Panc1 (cell line): ENCODE measurements around the gene UBAC2. TPM values are rescaled to one million over a fixed set of nuclear protein-coding genes. Genes with fewer than 3 reads are reported as not detected.

ENCODE experiments used
- ATAC-seq: fragments of 200-7000 bp; cut with Tn5 transposase; 2 replicates; pipeline ENCODE4 v1.9.1; 2020; ENCODE audit warnings: mild to moderate bottlenecking, moderate library complexity
- BruUV-seq: library from RNA; stranded (reverse); fragments of 400-500 nt; replicated peaks from 2 replicates; lab custom pipeline; 2021; lab: Mats Ljungman, UMichigan
- CTCF ChIA-PET: fragments of 300-600 bp; sonication (Branson Sonifier 250); formaldehyde crosslinking; loops from one replicate; lab custom pipeline; 2022; ENCODE audit warnings: antibody characterized with exemption; lab: Charles Lee
- POLR2A ChIA-PET: fragments of 300-600 bp; sonication (Branson Sonifier 250); formaldehyde crosslinking; loops from one replicate; lab custom pipeline; 2022; ENCODE audit warnings: antibody characterized with exemption; lab: Charles Lee
- DNase-seq: peaks from one replicate; pipeline ENCODE4 v3.0.0-alpha.2; 2010; ENCODE audit warnings: low read depth, low spot score
- H3K27ac ChIP-seq: 2 replicates; pipeline ENCODE4 v1.5.1; 2011; ENCODE audit warnings: mild to moderate bottlenecking, low read length, inconsistent platforms
- H3K27me3 ChIP-seq: fragments of 200-500 bp; sonication (Bioruptor generic); 2 replicates; pipeline ENCODE4 v1.6.0; 2014; ENCODE audit warnings: low read length, inconsistent platforms; ENCODE audit not compliant: control insufficient read depth, insufficient read depth
- H3K36me3 ChIP-seq: fragments of 200-500 bp; sonication (Bioruptor generic); 2 replicates; pipeline ENCODE4 v1.5.1; 2014; ENCODE audit warnings: inconsistent platforms, mild to moderate bottlenecking, low read length, moderate library complexity; ENCODE audit not compliant: control insufficient read depth, insufficient read depth
- H3K4me1 ChIP-seq: 2 replicates; pipeline ENCODE4 v1.5.1; 2011; ENCODE audit warnings: inconsistent platforms, mild to moderate bottlenecking, low read length, moderate library complexity; ENCODE audit not compliant: control insufficient read depth, insufficient read depth
- H3K4me3 ChIP-seq, 2 experiments: 2 replicates each; pipeline ENCODE4 v1.5.1; 2011 to 2012; ENCODE audit warnings: low read depth in 2 of 2, low read length in 2 of 2, mild to moderate bottlenecking in 2 of 2, inconsistent platforms in 1 of 2, moderate library complexity in 1 of 2
- H3K9me3 ChIP-seq: fragments of 200-500 bp; sonication (Bioruptor generic); 2 replicates; pipeline ENCODE4 v1.5.1; 2014; ENCODE audit warnings: low read depth, mild to moderate bottlenecking, inconsistent platforms, low read length, moderate library complexity; ENCODE audit not compliant: control insufficient read depth, insufficient read depth
- POLR2AphosphoS5 ChIP-seq: IDR thresholded peaks from 2 replicates; pipeline ENCODE4 v1.6.1; 2012; ENCODE audit warnings: mild to moderate bottlenecking, low read depth, low read length, moderate library complexity
- SIN3A ChIP-seq: IDR thresholded peaks from 2 replicates; pipeline ENCODE4 v1.6.1; 2012; ENCODE audit warnings: low read depth, mild to moderate bottlenecking, low read length, moderate library complexity, borderline replicate concordance; ENCODE audit not compliant: insufficient read depth
- TCF7L2 ChIP-seq: IDR thresholded peaks from 2 replicates; pipeline ENCODE4 v1.6.1; 2011; ENCODE audit warnings: mild to moderate bottlenecking, low read depth, low read length, inconsistent platforms
- in situ Hi-C: cut with HindIII; loops from 2 replicates; pipeline ENCODE4 v1.10.0; 2016; ENCODE audit warnings: low sequenced_read_pairs, low pct_unique_long_range_greater_than_20kb
- intact Hi-C: fragments of 100-400 bp; cut with micrococcal nuclease; formaldehyde crosslinking; loops from one replicate; pipeline ENCODE4 v1.10.0; 2022; ENCODE audit not compliant: unreplicated experiment
- total RNA-seq: library from RNA; stranded (reverse); gene quantifications from one replicate; pipeline ENCODE4 v1.2.1, GENCODE V29; 2021; ENCODE audit not compliant: unreplicated experiment
- TF ChIP-seq, protein P1 (sequence below), 2 experiments: IDR thresholded peaks; 2 replicates each; pipeline ENCODE4 v1.6.1; 2011 to 2012; ENCODE audit warnings: low read depth in 2 of 2, control low read depth in 1 of 2, low read length in 1 of 2, mild to moderate bottlenecking in 1 of 2, moderate library complexity in 1 of 2; ENCODE audit not compliant: insufficient read depth in 1 of 2
- TF ChIP-seq, protein P2 (sequence below): fragments of 450-650 bp; IDR thresholded peaks from 2 replicates; pipeline ENCODE4 v1.5.1; 2017; ENCODE audit warnings: mild to moderate bottlenecking

UBAC2 gene
- total RNA-seq, 1 experiment from 2014 or later, result 40.8 TPM

DNA sequence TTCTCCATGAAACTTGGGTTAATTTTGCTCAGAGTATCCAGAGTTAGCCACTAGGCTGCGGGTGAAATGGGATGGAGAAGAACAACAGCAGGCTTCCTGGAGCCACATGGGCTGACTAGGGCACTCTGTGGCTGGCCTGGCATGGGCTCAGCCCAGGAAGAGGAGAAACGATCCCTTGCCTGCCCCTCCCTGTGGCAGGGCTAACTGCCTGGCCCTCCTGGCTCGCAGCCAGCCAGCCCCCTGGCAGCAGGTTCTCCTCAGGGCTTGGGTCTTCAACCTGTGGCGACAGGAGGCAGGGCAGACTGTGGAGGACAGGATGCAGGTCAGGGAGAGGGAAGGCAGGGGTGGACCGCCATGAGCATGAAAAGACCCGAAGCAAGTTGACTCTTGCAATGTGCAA lies 185.3 kb downstream of the UBAC2 start:
- H3K36me3 ChIP-seq, result no peaks in the 10 kb centered on the region
- ChIA-PET CTCF (no interaction called here), POLR2A (no interaction called here)
- H3K27ac ChIP-seq, result no peak overlapping the region
- DNase-seq, result no peak
- H3K4me1 ChIP-seq, result no peaks in the 10 kb centered on the region
- ATAC-seq, result no peak
- in situ Hi-C loops, result no loop called here
- H3K9me3 ChIP-seq, result no peaks in the 10 kb centered on the region
- intact Hi-C loops, result no loop called here
- H3K4me3 ChIP-seq, result no peak overlapping the region
- H3K27me3 ChIP-seq, result no peaks in the 10 kb centered on the region
- TSS peak; percentile 82 for BruUV-seq
- TF ChIP-seq, protein P1, sequence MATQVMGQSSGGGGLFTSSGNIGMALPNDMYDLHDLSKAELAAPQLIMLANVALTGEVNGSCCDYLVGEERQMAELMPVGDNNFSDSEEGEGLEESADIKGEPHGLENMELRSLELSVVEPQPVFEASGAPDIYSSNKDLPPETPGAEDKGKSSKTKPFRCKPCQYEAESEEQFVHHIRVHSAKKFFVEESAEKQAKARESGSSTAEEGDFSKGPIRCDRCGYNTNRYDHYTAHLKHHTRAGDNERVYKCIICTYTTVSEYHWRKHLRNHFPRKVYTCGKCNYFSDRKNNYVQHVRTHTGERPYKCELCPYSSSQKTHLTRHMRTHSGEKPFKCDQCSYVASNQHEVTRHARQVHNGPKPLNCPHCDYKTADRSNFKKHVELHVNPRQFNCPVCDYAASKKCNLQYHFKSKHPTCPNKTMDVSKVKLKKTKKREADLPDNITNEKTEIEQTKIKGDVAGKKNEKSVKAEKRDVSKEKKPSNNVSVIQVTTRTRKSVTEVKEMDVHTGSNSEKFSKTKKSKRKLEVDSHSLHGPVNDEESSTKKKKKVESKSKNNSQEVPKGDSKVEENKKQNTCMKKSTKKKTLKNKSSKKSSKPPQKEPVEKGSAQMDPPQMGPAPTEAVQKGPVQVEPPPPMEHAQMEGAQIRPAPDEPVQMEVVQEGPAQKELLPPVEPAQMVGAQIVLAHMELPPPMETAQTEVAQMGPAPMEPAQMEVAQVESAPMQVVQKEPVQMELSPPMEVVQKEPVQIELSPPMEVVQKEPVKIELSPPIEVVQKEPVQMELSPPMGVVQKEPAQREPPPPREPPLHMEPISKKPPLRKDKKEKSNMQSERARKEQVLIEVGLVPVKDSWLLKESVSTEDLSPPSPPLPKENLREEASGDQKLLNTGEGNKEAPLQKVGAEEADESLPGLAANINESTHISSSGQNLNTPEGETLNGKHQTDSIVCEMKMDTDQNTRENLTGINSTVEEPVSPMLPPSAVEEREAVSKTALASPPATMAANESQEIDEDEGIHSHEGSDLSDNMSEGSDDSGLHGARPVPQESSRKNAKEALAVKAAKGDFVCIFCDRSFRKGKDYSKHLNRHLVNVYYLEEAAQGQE (IDR thresholded peaks at IDR 0.05; ENCODE audit: insufficient read depth in 1 of 2, low read depth in 2 of 2, low read length in 1 of 2), result no peak
- TF ChIP-seq, protein P2, sequence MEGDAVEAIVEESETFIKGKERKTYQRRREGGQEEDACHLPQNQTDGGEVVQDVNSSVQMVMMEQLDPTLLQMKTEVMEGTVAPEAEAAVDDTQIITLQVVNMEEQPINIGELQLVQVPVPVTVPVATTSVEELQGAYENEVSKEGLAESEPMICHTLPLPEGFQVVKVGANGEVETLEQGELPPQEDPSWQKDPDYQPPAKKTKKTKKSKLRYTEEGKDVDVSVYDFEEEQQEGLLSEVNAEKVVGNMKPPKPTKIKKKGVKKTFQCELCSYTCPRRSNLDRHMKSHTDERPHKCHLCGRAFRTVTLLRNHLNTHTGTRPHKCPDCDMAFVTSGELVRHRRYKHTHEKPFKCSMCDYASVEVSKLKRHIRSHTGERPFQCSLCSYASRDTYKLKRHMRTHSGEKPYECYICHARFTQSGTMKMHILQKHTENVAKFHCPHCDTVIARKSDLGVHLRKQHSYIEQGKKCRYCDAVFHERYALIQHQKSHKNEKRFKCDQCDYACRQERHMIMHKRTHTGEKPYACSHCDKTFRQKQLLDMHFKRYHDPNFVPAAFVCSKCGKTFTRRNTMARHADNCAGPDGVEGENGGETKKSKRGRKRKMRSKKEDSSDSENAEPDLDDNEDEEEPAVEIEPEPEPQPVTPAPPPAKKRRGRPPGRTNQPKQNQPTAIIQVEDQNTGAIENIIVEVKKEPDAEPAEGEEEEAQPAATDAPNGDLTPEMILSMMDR, result no peak
- TF ChIP-seq SIN3A (no peak), TCF7L2 (no peak), POLR2AphosphoS5 (no peak)

DNA sequence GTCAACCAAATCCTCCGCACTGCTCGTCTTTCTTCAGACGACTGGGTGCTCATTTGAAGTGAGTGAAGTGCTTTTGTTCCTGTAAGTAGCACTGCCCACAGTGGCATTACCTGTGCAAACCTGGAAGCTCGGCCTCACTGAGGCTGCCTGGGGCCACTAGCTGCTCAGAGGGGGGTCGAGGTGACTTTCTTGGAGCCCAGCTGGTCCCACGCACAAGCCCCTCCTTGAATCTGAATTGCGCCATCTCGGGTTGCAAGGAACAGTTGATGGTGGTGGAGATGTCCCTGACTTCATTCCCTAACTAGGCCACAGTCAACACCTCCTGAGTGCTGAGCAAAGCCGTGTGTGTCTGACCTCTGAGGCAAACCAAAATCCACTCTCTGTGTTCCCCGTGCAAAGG lies 185.8 kb downstream of the UBAC2 start:
- Histone ChIP-seq H3K27me3 (no peaks in the 10 kb centered on the region), H3K36me3 (no peaks in the 10 kb centered on the region), H3K4me3 (no peak overlapping the region), H3K4me1 (no peaks in the 10 kb centered on the region), H3K27ac (no peak overlapping the region), H3K9me3 (no peaks in the 10 kb centered on the region)
- in situ Hi-C loops, result no loop called here
- no peak for TF ChIP-seq SIN3A
- TF ChIP-seq, protein P1 (IDR thresholded peaks at IDR 0.05; ENCODE audit: insufficient read depth in 1 of 2, low read depth in 2 of 2, low read length in 1 of 2), result no peak
- no peak for TF ChIP-seq TCF7L2
- TF ChIP-seq, protein P2, result no peak
- TF ChIP-seq POLR2AphosphoS5, result no peak
- CTCF ChIA-PET, result no interaction called here
- DNase-seq, result no peak
- POLR2A ChIA-PET, result no interaction called here
- ATAC-seq, result no peak
- intact Hi-C loops, result no loop called here
- no TSS peak for BruUV-seq
